Right lobe of liver (tissue), 4 donors: ENCODE measurements around the gene PEX12.

ENCODE experiments used
- POLR2A ChIP-seq: fragments of 450-650 bp; IDR thresholded peaks from one replicate; pipeline ENCODE4 v1.6.1; 2017; ENCODE audit warnings: antibody characterized with exemption, mild to moderate bottlenecking
- TF ChIP-seq, protein P1 (sequence below), 4 donors: fragments of 200-600 bp in 3 of 4; fragments of 450-650 bp in 1 of 4; IDR thresholded peaks; one replicate each; pipeline versions ENCODE4 v1.5.1 to v1.8.0; 2016 to 2022; ENCODE audit warnings: antibody characterized with exemption in 4 of 4, mild to moderate bottlenecking in 2 of 4
- donor health status: DM: no; HTN: no; CAD: no.
- donor health status: DM: no; HTN: no; CAD: no.
- donor health status: DM: no; HTN: yes; CAD: no.

DNA sequence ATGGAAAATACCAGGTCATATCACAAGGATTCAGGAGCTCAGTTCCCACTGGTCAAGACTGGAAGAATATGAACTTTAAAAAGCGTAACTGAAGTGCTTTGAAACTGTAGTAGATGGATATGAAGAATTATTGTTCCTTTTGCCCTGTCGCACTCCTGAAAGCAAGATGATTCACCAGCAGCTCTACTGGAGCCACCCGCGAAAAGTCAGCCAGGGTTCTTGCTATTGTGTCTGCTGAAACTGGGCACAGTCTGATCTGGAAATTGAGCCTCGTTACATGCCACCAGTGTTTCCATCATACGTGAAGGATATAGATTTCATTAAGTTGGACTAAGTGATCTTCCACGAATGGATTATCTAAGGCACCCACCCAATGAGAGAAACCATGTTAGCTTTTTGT is 25.3 kb upstream of the PEX12 start:
- TF ChIP-seq, protein P1, sequence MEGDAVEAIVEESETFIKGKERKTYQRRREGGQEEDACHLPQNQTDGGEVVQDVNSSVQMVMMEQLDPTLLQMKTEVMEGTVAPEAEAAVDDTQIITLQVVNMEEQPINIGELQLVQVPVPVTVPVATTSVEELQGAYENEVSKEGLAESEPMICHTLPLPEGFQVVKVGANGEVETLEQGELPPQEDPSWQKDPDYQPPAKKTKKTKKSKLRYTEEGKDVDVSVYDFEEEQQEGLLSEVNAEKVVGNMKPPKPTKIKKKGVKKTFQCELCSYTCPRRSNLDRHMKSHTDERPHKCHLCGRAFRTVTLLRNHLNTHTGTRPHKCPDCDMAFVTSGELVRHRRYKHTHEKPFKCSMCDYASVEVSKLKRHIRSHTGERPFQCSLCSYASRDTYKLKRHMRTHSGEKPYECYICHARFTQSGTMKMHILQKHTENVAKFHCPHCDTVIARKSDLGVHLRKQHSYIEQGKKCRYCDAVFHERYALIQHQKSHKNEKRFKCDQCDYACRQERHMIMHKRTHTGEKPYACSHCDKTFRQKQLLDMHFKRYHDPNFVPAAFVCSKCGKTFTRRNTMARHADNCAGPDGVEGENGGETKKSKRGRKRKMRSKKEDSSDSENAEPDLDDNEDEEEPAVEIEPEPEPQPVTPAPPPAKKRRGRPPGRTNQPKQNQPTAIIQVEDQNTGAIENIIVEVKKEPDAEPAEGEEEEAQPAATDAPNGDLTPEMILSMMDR (IDR thresholded peaks at IDR 0.05), result no peak
- no peak for TF ChIP-seq POLR2A
